Measurements from ENCODE around the gene LMF2.
A peak's percentile ranks its signal among the peaks of the same experiment; 100 is the strongest.

Gene LMF2

DNA sequence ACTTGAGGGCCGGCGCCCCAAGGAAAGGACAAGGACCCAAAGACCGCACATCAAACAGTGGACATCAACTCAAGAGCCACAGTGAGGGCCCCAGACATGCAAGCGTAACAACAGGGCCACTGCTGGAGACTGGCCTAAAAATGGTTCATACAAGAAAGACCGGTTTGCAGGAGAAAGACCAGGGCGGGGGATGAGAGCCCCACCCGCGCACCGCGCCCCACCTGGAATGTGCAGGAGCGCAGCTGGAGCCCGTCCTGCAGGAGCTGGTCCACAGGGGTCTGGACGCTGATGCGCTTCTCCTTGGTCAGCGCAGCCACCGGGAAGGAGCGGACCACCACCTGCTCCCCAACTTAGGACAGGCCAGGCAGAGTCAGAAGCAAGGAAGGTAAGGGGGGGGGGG is 46.6 kb downstream of the LMF2 start:
- DNase-seq = no peak

- DNase-seq = no peak
These were observed 47.9 kb downstream of the LMF2 start for GRCh38 chr22:50459496-50460140.

- no peak for DNase-seq
These were observed 48.5 kb downstream of the LMF2 start for GRCh38 chr22:50459016-50459415.

DNA sequence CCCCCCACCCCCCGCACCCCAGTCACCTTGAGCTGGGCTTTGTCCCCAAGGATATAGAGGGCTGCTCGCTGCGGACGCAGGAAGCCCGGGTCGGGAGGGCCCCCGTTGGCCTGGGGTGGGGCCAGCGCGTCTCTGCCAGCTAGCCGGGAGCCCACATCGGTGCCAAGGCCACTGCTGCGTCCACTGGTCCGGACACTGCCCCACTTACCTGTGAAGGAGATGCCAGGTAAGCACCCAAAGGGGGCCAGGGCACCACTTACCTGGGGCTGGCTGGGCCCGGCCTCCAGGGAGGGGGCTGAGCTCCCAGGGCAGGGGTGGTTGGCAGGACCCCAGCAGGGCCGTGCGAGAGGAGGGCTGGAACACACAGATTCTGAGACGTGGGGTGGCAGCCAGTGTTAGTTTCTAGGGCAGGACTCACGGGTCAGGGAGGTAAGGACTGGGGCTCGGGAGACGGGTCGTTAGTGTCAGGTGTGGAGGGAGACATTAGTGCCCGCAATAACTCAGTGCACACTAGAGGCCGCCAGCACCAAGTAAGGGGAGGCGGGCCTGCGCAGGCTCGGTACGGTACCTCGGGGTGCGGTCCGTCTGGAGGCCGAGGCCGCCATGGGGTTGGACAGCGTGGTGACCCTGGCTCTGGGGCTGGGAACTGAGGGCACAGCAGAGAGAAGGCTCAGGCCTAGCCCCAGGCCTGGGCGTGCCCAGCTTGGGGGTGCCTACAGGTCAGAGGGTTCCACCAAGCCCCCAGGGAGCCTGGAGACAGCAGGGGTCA is 50.9 kb downstream of the LMF2 start:
- peak in 1 of 4 experiments; percentile 12 for DNase-seq

GRCh38 chr22:50456026-50456425 is 51.5 kb downstream of the LMF2 start:
- no peak for DNase-seq

DNA sequence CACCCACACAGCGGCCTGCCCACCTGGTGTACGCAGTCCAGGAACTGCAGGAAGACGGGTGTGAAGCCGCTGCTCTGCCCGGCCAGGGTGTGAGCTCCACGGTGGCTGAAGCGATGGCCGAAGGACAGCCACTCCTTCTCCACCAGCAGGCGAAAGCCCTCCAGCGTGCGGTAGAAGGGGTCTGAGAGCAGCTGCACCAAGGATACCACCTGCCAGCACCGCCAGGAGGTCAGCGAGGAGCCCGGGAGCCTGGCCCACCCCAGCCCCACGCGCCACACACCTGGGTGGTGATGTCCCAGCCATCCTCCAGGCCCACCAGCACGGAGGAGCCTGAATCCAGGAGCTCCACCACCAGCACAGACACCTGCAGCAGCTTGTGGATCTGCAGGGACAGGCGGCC is 52.3 kb downstream of the LMF2 start:
- no peak for DNase-seq

GRCh38 chr22:50454556-50455075 is 52.9 kb downstream of the LMF2 start:
- no peak for DNase-seq

Measured in activated naive CD4-positive, alpha-beta T cell (primary cell).